GM21447 (cell line): ENCODE data around the gene JSRP1.
A peak's percentile ranks its signal among the peaks of the same experiment; 100 is the strongest.

ENCODE experiments used
- ATAC-seq: cut with Tn5 transposase; IDR thresholded peaks from one replicate; pipeline ENCODE4 v1.9.1; 2021; ENCODE audit not compliant: unreplicated experiment

Gene JSRP1

GRCh38 chr19:2268480-2268830, 12.2 kb upstream of the JSRP1 start:
- no peak for ATAC-seq

- peak; percentile 43 for ATAC-seq
These were observed 10.2 kb upstream of the JSRP1 start for GRCh38 chr19:2266183-2266993.

- no peak for ATAC-seq
These were observed 5.4 kb upstream of the JSRP1 start for GRCh38 chr19:2261438-2262172.

- ATAC-seq = no peak
These were observed 4.2 kb upstream of the JSRP1 start for GRCh38 chr19:2260341-2260805.

- ATAC-seq = no peak
These were observed 3.1 kb upstream of the JSRP1 start for GRCh38 chr19:2259336-2259735.

- ATAC-seq = no peak
These were observed 938 bp downstream of the JSRP1 start for GRCh38 chr19:2255112-2255845.

GRCh38 chr19:2254064-2254872, 1.9 kb downstream of the JSRP1 start:
- no peak for ATAC-seq

- no peak for ATAC-seq
These were observed 2.8 kb downstream of the JSRP1 start for GRCh38 chr19:2253106-2254063.

GRCh38 chr19:2252797-2253105, 3.5 kb downstream of the JSRP1 start:
- no peak for ATAC-seq

- no peak for ATAC-seq
These were observed 4.0 kb downstream of the JSRP1 start for GRCh38 chr19:2252055-2252796.

GRCh38 chr19:2251106-2252054, 4.8 kb downstream of the JSRP1 start:
- ATAC-seq = no peak

GRCh38 chr19:2250766-2251105, 5.5 kb downstream of the JSRP1 start:
- no peak for ATAC-seq

GRCh38 chr19:2249880-2250765, 6.1 kb downstream of the JSRP1 start:
- ATAC-seq = no peak

- ATAC-seq = no peak
These were observed 7.0 kb downstream of the JSRP1 start, which contains the start of gene AMH for GRCh38 chr19:2249010-2249866. Gene AMH (plus strand): TSS chr19:2249323. CDS start chr19:2249333, 10 bp downstream.

GRCh38 chr19:2248136-2249009, 7.8 kb downstream of the JSRP1 start:
- no peak for ATAC-seq
